Right ventricle myocardium superior (tissue), 1 donor: ENCODE results near the gene RNF25. TPM values are rescaled to one million over a fixed set of nuclear protein-coding genes. Genes with fewer than 3 reads are reported as not detected.

ENCODE experiments used
- ATAC-seq: fragments of 200-7000 bp; cut with Tn5 transposase; one replicate; pipeline ENCODE4 v1.9.1; 2020; ENCODE audit warnings: mild to moderate bottlenecking; ENCODE audit not compliant: poor library complexity
- DNase-seq: peaks from one replicate; pipeline ENCODE4 v3.0.0-alpha.2; 2020
- intact Hi-C: fragments of 100-400 bp; cut with DNase I; formaldehyde crosslinking; loops from one replicate; pipeline ENCODE4 v1.11.2; 2022
- total RNA-seq: library from RNA; stranded (reverse); fragmentation: NEBNext Ultra II Directional; extraction: Animal tissue kit (Norgen Biotek cat#: 25700); gene quantifications from one replicate; pipeline ENCODE4 v1.2.1, GENCODE V29; 2021
- donor health status: DM: no; HTN: yes; CAD: no; lungs with severe emphysema.

The RNF25 gene
- total RNA-seq, 1 donor from 2014 or later = 12.4 TPM

GRCh38 chr2:218643751-218644310 lies 28.0 kb downstream of the RNF25 start:
- ATAC-seq = no peak
- intact Hi-C loops = loop anchor here (10.0 kb wide), 1 partner anchor 239 kb away; no protein-coding TSS in a partner anchor
- DNase-seq = no peak

- intact Hi-C loops = loop anchor here (10.0 kb wide), 1 partner anchor 238 kb away; no protein-coding TSS in a partner anchor
- DNase-seq (no peak), ATAC-seq (no peak)
Measured at GRCh38 chr2:218642786-218643185, 29.0 kb downstream of the RNF25 start.

GRCh38 chr2:218642121-218642656 lies 29.6 kb downstream of the RNF25 start:
- ATAC-seq = no peak
- no peak for DNase-seq
- intact Hi-C loops = loop anchor here (10.0 kb wide), 1 partner anchor 237 kb away; no protein-coding TSS in a partner anchor

GRCh38 chr2:218638372-218638771 lies 33.4 kb downstream of the RNF25 start:
- ATAC-seq (no peak), DNase-seq (no peak)
- intact Hi-C loops = no loop called here

GRCh38 chr2:218635719-218636118 lies 36.1 kb downstream of the RNF25 start:
- no peak for ATAC-seq
- intact Hi-C loops = no loop called here

GRCh38 chr2:218631837-218632236 lies 40.0 kb downstream of the RNF25 start:
- DNase-seq (no peak), ATAC-seq (no peak)
- intact Hi-C loops = no loop called here

More at GRCh38 chr2:218635719-218636118, 36.1 kb downstream of the RNF25 start:
- DNase-seq = no peak

- intact Hi-C loops = no loop called here
- no peak for ATAC-seq
- DNase-seq = no peak
Measured at GRCh38 chr2:218627939-218628338, 43.9 kb downstream of the RNF25 start.

- DNase-seq (no peak), ATAC-seq (no peak)
- intact Hi-C loops = no loop called here
Measured at GRCh38 chr2:218626369-218626768, 45.4 kb downstream of the RNF25 start.

GRCh38 chr2:218623366-218623705 lies 48.5 kb downstream of the RNF25 start:
- ATAC-seq = no peak
- intact Hi-C loops = no loop called here
- DNase-seq = no peak

GRCh38 chr2:218622606-218623365 lies 49.0 kb downstream of the RNF25 start:
- ATAC-seq (peak; percentile 69), DNase-seq (no peak)
- intact Hi-C loops = no loop called here

GRCh38 chr2:218621007-218621406 lies 50.8 kb downstream of the RNF25 start:
- intact Hi-C loops = no loop called here
- no peak for DNase-seq
- ATAC-seq = no peak

- ATAC-seq (no peak), DNase-seq (no peak)
- intact Hi-C loops = no loop called here
Measured at GRCh38 chr2:218618102-218618860, 53.5 kb downstream of the RNF25 start.

- peak; percentile 55 for ATAC-seq
- intact Hi-C loops = no loop called here
- DNase-seq = no peak
Measured at GRCh38 chr2:218615868-218616315, 55.9 kb downstream of the RNF25 start.

Other genes starting within 250 kb of the RNF25 start
- gene USP37, start 103.7 kb downstream of the RNF25 start, total RNA-seq = 5.9 TPM
- gene CNOT9, start 103.2 kb downstream of the RNF25 start, total RNA-seq = 17.7 TPM
- 0.62 TPM for gene PLCD4, start 64.1 kb downstream of the RNF25 start, total RNA-seq
- 20.5 TPM for gene ZNF142, start 12.4 kb downstream of the RNF25 start, total RNA-seq
- 47.6 TPM for gene BCS1L, start 12.3 kb downstream of the RNF25 start, total RNA-seq
- 3.9 TPM for gene STK36, start 84 bp upstream of the RNF25 start, total RNA-seq
- gene TTLL4, start 38.8 kb upstream of the RNF25 start, total RNA-seq = 5.6 TPM
- gene CYP27A1, start 110.1 kb upstream of the RNF25 start, total RNA-seq = 10.5 TPM
- gene PRKAG3, start 159.8 kb upstream of the RNF25 start, total RNA-seq = not detected
- 2.6 TPM for gene WNT6, start 187.8 kb upstream of the RNF25 start, total RNA-seq
- not detected for gene WNT10A, start 208.8 kb upstream of the RNF25 start, total RNA-seq